Panc1 (cell line): ENCODE measurements around the gene VEGFD.

ENCODE experiments used
- CTCF ChIP-seq: fragments of 450-650 bp; IDR thresholded peaks from 2 replicates; pipeline ENCODE4 v1.5.1; 2017; ENCODE audit warnings: mild to moderate bottlenecking
- POLR2AphosphoS5 ChIP-seq: IDR thresholded peaks from 2 replicates; pipeline ENCODE4 v1.6.1; 2012; ENCODE audit warnings: mild to moderate bottlenecking, low read depth, low read length, moderate library complexity
- REST ChIP-seq, 2 experiments: IDR thresholded peaks; 2 replicates each; pipeline ENCODE4 v1.6.1; 2011 to 2012; ENCODE audit warnings: low read depth in 2 of 2, control low read depth in 1 of 2, low read length in 1 of 2, mild to moderate bottlenecking in 1 of 2, moderate library complexity in 1 of 2; ENCODE audit not compliant: insufficient read depth in 1 of 2

- no peak for TF ChIP-seq CTCF
- TF ChIP-seq REST (IDR thresholded peaks at IDR 0.05; ENCODE audit: insufficient read depth in 1 of 2, low read depth in 2 of 2, low read length in 1 of 2): no peak
- no peak for TF ChIP-seq POLR2AphosphoS5
Measured at GRCh38 chrX:15340867-15341266, 43.3 kb downstream of the VEGFD start.
